Stimulated activated CD8-positive, alpha-beta memory T cell treated with anti-CD3 and anti-CD28 coated beads, Interleukin-15, amount 100 ng/mL, for 48 hours (primary cell): ENCODE measurements around the gene SLC9C1.

Experiments
- DNase-seq, 2 donors: peaks; one replicate each; pipeline ENCODE4 v3.0.0-alpha.2; 2020; ENCODE audit warnings: low read depth in 2 of 2

The SLC9C1 gene

DNA sequence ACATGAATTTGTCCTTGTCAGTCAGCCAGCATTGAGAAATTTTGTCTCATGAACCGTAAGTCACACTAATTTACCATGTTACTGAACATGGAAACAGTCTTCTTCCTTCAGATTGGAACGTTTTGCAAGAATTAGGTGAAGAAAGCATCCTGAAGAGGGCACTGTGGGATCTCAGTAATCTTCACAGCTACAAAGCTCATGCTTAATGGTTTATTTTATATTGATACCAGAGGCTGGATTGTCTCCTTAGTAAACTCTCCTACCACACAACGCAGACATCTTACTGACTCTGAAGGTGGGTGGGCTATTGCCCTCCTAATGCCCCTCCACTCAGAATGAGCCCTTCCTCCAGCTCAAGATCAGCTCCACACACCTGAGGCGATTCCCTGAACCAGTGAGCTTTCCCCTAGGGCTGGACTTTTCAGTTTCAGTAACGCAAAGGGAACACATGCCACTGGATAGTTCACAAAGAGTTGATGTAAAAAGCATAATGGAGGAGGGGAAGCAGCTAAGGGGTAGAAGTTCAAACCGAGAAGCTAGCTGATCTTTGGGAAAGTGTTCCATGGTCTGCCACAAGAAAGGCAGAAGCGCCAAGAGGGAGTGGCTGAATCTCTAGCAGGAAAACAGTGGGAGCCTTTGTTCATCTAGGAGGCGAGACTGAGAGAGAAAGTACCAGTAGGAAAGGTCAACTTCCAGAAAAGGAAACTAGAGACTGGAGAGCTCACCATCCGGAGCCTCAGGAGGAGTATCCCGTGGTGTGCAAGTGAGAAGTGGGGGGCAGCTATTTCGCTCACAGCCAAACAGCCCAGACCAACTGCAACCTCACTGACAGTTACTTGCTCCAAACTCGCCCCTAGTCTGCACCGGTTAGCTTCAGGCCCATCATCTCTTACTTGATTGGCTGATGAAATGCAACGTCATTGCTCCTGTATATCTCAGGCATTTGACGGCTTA is at the start of gene SLC9C1:
Gene SLC9C1, minus strand, starts transcription at position 849 of the 954 bp plus-strand sequence. CDS start 7,425 bp downstream, outside the sequence.
- no peak for DNase-seq

DNA sequence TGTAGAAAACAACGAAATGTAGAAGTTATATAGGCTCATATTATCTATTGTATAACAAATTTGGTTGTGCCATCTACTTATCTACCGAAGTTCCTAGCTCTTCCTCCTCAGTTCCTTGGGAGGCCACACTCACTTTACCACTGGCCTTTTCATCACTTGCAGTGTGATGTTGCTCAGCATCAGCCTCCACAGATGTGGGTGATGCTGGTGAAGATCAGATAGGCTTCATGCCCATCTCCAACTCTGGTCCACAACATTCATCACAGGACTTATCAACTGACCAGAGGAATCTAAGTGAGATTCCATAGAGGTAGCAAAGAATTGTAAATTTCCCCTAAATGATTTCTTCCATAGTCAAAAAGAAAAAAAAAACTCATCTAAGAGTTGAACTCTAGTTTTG is 47.4 kb upstream of the SLC9C1 start:
- DNase-seq: no peak

DNA sequence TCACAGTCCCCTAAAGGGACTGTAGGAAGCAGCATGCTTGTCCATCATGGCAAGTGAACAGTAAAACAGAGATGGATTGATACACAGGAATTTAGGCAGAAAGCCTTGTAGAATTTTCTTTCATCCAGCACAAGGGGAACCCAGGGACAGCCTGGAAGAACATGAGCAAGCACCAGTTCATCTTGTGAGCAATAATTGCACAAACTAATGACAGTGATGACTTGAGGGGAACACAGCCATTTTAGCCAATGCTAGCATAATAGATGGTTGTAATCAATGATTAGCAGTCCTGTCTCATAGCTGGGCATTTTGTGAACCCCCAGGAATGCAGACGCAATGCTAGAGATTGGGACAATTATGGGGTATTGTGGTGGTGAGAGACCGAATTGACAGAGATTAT is 45.6 kb upstream of the SLC9C1 start:
- DNase-seq: no peak

DNA sequence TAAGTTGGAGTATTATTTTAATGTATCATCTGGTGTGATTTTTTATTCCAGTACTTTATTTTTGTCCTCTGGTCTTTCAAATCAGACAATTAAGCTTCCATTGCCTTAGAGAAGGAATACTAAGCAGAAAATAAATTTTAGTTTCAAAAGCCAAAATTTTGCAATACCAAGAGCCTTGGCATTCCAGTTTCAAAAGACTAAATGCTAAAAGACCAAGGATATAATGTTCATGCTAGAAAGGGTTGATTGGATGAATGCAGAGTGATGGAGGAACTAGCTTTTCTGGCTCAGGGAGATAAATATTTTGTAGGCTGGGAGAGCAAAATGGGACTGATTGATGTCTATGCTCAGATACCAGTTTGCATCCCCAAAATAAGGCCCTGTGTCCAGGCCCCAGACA is 45.1 kb upstream of the SLC9C1 start:
- DNase-seq: no peak

DNA sequence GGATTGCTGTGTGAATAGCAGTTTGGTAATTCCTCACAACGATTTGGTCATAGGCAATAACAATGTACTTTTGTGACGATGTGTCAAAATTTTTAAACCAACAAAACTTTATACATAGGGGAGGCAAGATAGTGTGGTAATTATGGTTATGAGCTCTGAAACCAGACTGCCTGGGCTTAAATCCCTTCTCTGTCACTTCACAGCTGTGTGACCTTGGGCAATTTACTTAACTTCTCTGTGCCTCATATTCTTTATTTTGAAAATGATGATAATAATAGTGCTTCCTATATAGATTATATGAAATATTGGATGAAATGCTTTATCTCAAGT is 44.7 kb upstream of the SLC9C1 start:
- no peak for DNase-seq

DNA sequence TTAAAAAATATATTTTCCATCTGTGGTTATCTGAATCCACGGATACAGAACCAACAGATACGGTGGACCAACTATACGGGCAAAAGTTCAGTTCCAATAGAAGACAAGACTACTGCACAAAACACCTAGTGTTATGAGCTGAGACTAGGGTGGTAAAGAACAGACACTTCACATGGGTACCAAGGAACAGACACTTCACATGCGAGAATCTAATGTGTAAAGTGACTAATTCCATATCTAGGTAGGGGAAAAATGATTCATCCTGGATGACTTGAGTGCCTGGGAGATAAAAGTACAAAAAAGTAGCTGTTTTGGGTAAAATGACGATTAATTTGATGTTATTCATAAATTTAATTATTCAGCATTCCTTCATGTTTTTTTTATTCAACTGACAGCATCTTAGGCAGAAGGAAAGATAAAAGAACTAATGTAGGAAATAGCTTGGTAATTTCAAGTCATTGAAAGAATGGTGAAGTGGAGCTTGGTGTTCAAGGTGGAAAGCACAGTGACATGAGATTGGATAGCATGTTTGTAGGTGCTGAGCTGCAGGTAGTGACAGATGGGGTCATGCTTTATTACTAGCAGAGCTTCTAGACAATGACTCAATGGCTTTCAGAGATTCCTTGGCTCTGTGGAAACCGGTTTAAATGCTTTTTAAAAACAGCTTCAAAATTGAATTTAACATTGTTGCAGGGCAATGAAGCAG is 44.2 kb upstream of the SLC9C1 start:
- DNase-seq: no peak

DNA sequence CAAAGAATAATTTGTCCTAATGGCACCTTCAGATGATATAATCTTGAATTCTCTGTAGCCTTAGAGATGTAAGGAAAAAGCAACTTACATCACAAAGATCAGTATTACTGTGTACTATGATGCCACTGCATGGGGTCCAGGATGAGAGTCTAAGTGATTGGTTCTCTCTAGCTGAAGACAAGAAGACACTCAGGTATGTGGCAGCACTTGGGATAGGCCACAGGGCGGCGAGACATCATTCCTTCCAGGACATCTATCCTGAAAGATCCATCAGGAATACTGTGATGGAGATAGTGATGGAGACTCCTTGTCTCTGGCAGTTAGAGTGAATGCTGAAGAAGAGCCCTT is 41.4 kb upstream of the SLC9C1 start:
- no peak for DNase-seq

DNA sequence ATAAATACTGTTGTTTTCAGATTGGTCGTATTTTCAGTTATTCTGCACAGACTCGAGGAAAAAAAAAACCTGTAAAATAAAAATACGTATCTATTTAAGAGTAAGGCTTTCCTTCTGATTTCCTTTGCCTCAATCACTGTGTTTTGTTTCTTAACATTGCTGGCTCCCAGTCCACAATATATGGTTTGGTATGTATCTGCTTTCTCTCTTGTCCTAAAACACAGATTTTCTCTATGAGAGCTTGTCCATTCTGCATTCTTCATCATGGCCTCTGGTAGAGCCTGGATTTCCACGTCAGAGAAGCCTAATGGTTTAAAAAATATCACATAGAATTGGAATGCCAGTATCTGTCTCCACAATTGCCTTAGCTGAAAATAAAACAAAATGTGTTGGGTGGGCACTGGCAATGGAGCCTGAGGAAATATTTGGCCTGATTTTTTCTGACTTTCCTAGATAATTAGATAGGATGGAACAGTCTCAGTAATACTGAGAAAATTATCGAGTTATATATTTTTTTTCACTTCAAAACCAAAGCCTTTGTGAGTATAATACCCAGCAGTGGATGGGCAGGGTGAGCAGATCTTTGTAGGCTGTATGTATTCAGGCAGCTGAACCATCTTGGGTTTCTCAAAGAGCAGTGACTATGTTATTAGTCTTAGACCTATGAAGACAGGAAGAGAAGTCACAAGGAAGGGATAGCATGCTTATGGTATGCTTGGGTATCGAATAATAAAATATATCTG is 40.8 kb upstream of the SLC9C1 start:
- DNase-seq: no peak

DNA sequence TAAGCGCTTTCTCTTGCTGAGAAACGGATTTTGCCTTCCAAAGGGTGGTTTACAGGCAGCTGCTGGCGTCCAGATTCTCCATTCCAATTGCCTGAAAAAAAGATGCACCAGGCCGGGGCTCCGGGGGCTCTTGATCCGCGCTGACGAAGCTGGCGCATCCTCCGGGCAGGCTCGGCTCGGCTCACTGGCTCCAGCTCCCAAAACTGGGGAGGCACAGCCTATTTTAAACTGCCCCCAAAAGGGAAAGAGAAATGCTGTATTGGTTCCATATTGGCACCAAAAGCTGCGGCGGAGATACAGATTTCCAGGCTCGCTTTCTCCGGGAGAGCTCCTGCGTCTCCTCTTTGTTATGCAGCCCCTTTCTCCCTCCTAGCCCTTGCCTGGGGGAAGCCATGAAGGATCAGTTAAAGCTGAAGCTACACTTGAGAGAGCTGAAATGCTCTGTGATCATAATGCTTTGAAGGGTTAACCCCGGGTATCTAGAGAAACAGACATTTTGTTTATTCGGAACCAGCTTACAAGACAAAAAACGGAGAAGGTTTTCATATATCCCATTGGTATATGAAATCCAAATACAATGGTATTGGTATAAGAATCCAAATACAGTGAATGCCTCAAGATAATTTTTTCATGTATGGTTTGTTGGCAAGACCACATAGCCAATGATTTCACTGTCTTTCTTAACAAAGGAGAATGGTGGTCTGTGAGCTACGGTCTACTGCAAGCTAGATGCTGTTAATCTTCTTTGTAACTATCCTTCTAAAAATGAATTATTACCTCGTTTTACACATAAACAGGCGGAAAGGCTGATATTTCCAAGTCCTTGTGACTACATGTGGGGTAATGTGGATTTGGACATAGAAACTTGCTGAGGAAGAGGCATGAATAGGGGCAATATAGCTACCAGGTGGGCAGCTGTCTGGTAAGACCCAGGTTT is 39.6 kb upstream of the SLC9C1 start:
- DNase-seq: no peak

DNA sequence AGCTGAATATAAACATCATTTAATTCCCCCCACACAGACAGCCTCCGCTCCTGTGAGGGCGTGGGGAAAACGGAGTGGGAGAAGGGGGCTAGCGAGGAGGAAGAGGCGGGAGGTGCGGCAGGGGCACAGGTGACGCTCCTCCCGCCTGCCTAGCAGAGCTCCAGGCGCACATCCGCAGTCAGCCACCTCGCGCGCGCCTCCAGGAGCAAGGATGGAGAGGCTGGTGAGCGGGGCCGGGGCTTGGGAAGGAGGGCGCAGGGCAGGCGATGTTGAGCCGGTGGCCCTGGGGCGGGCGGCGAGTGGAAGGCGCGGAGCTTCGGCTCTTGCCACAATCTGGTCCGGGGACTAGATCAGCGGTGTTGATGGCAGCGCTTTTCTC is 39.0 kb upstream of the SLC9C1 start, which contains the start of gene CD200:
Gene CD200, plus strand, starts transcription at position 155 of the 379 bp plus-strand sequence. Its CDS starts 57 bp downstream, at position 212.
- DNase-seq: peak; percentile 30 to 45

DNA sequence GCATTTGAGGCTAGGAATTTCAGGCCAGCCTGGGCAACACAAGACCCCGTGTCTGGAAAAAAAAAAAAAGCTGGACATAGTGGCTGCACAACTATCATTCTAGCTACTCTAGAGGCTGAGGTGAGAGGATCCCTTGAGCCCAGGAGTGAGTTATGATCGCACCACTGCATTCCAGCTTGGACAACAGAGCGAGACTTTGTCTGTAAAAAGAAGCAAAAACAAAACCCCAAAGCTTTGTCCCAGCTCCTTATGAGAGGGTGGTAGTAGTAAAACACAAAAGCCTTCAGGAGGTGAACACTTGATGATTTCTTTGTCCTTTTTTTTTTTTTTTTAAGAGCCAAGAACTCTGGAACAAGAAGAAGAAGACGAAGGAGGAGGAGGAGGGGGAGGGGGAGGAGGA is 37.8 kb upstream of the SLC9C1 start:
- no peak for DNase-seq

DNA sequence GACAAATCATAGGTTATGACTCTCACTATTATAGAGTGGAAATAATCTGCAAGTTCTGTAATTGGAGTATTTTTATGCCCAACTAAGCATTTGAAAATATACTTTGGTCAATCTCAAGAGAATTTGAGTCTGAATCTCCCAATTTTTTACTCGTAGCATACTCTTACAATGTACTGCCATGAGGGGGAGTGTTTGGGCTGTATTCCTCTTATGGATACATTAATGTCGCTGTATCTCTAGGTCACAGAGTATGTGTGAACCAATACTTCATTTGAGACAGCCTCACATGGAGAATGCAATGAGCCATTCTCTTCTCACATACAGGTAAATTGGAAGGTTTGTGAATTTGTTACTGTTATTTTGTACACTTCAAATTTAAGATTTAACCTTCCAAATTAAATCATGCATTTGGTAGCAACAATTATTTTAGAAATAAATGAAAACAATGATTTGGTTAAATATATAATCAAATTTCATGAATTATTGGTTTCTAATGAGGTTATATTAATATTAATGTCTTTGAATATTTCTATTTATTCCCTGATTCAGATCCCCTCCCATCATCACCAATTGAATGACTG is 33.4 kb upstream of the SLC9C1 start:
- no peak for DNase-seq

DNA sequence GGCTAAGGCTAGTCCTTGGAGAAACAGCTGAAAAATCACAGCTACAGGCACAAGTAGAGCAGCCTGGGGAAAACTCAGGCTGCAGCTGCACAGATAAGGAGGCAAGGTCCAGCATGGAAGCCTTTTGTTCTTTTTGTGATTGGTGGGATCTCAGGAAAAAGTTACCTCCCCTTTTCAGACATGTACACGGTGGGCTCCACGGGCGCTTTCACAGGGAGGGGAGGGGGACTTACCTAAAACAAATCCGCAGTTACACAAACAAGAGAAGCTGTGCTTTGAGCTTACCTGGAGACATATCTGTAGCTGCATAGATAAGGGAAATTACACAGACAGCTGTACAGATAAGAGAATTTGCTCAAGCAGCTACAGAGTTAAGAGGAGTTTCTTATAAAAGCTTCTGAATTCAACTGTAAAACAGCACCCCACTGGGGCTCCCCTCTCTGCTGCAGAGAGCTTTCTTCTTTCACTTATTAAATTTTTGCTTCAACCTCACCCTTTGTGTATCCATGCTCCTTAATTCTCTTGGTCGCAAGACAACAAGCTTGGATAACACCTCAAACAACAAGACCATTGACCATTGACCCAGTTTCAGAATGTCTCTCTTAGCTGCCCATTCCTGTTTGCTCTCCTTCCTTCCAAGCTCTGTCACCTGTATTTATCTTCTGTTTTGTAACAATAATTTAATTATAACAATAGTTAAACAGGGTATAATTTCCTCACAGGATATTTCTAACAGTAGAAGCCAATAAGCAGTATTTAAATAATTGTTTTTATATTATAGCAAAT is 28.0 kb upstream of the SLC9C1 start:
- DNase-seq: no peak

DNA sequence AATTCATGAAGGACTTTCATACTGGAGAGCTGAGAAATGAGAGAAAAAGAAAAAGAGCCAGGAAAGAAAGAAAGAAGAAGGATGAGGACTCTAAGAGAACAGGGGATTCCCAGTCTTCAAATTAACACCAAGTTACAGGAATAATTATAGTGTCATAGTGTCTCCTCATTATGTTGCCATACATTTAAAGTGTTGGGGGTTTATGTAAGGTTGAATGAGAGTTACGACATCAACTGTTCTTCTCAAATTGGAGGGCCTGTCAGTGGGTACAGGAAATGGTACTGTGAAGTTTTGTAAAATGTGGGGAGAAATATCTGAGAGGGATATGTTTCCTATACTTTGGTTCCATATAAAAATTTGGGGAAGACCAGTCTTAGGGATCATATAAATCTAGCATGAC is 26.7 kb upstream of the SLC9C1 start:
- no peak for DNase-seq

DNA sequence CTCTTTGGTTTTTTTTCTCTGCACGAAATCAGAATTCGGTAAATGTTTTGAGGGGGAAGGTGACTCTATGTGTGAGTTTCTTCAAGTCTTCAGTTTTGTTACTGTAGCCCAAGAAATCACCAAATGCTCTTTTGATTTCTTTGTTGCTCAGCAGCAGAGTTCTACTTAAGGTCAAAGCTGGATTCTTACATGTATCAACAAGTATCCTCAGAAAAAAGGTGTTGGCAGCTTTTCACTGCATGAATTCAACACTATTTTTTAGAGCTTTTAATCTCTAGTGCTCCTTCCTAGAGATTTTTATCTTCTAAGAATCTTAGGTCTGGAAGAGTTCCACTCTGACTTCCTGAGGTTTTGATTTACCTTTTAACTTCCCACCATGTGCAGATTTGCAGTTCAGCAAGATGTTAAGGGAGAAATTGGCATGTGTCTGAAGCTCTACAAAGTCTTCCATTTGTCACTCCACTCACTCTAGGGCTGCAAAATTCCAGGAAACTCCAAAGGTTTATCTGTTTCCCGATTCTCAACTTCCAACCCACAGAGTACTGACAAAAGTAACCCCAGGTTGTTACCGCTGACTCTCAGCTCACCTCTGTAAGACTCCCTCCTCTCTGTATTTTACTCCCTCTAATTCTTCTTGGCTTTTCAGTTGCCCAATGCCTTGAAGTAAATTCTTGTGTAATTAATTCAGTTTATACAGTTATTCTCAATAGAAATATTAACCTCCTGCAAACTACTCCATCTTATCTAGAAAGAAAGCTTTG is 25.7 kb upstream of the SLC9C1 start:
- no peak for DNase-seq

DNA sequence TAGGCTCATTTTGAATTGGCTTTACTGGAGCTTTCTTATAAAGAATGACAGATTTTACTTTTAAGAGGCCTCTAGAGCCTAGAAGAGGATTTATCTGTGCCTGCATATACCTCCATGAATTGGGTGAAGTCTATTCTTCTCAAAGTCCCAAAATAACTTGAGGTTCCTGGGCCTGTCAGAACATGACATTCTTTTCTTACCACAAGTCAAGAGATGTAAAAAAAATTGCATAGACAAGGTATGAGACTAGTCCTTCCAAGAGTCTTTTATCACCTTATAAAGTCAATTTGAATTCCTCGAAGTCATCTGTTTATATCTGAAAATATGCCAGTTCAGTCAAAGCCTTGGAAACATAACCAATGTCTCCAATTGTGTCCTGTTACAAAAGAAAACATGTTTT is 21.8 kb upstream of the SLC9C1 start:
- no peak for DNase-seq

DNA sequence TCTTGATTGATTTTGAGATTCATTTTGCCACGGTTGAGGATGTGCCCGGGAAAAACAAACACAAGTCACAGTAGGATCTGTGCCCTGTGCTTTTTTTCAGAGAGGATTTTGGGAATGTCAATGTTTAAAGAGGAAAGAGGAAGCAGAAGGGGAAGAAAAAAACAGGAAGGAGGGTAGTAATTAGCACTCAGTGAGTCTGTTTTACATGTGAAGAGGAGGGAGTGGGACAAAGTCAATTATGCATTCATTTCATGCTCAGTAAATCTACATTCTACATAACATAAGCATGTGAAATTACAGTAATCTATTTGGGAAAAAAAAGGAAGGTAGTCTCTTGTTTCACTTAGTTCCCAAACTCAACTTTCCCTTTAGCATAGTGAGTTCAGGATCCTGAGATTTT is 20.6 kb upstream of the SLC9C1 start:
- DNase-seq: no peak

DNA sequence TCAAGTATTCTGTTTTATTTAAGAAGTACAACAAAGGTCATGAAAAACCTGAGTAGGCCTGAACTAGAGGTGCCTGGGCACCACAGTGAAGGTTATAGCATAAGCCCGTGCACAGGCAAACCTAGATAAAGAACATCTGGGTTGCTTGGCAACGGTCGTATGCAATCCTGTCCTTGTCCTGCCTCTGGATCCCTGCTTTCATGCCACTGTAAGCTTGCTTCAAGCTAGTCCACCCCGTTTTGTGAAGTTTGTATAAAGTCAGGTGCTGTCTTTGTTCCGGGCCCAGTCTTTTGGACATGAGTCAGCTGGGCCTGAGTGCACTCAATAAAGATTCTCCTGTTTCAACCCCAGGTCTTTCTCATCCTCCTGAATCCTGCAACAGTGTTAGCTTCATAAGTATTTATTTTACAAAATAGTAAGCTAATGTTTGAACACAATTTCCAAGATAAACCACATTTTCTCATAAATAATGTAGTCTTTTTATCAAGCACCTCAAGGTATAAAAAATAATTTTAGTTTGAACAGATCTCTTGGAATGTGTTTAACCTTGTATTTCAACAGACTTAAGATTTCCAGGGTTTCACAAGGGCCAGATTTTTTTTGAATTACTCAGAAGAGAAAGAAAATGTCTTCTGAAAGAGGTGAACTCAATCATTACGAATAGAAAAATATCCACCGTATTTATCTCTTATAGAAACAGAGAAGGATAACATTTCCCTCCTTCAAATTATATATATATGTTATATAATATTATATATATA is 14.3 kb upstream of the SLC9C1 start:
- no peak for DNase-seq

DNA sequence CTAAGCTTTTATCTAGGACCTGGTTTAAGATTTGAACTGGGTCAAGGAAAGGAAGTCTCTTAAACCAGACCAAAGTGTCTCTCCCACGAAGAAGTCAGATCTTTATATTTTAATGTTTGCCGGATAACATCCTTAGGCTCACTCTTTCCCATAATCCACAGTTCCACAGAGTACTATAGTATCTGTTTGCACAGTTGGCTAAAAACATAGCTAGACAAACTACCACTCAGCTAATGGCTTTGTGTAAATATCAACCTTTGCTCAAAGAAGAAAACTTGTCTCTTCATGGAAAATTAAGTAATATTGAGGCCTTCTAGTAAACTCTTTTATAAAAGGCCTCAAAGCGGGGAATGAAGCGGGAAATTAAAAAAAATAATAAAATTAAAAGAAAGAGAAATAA is 13.5 kb upstream of the SLC9C1 start:
- no peak for DNase-seq
